ENCODE results near the gene SAPCD2. TPM values are rescaled to one million over a fixed set of nuclear protein-coding genes. Genes with fewer than 3 reads are reported as not detected.

SAPCD2 gene
- total and polyA plus RNA-seq, 9 donors = 0.10 to 0.62 (median 0.31) TPM; not detected in 2

DNA sequence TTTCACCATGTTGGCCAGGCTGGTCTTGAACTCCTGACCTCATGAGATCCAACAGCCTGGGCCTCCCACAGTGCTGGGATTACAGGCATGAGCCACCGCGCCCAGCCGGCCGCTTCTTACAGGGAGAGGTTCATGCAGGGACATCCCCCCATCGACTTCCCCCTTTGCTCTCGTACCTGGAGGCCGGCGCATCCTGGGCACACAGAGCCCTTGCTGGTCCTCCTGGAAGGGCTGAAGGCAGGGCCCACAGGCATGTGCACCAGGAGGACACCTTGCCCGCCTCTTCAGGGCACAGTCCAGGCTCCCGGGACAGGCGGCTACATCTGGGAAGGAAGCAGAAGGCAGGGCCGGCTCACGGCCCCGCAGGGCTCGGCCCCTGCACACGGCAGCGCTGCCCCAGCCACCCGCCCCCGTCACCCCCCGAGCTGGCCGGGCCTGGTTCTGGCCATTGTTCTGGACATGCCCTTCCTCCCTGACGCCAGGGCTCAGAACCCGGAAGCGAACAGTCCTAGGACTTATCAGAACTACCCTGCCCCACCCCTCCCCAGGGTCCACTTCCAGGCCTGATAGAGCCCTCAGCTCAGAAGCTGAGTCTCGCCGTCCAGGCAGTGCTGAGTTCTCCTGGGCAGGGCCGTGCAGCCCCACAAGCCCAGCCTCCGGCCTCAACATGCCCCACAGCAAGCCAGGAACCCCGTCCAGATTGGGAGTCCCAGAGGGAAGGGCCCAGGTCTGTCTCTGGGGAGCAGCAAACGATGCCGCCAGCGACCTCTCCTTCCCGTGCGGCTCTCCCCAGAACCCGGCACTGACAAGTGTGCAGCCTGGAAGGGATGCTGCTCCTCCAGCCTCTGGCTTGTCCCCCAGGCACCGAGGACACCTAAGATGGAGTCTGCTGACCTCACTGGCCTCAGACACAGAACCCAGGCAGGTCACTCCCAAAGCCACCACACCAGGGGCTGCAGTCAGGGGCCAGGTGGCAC is 27.3 kb downstream of the SAPCD2 start:
- Histone ChIP-seq H3K4me1 (ENCODE audit: insufficient read depth) (peaks cover 8% of the 10 kb centered on the region), H3K9me3 (no peaks in the 10 kb centered on the region), H3K27ac (no peak overlapping the region), H3K4me3 (no peak overlapping the region), H3K27me3 (peaks cover 2% of the 10 kb centered on the region), H3K36me3 (no peaks in the 10 kb centered on the region)
- TF ChIP-seq POLR2A (IDR thresholded peaks at IDR 0.05) (no peak), EP300 (IDR thresholded peaks at IDR 0.05) (no peak)
- TF ChIP-seq, protein P1, sequence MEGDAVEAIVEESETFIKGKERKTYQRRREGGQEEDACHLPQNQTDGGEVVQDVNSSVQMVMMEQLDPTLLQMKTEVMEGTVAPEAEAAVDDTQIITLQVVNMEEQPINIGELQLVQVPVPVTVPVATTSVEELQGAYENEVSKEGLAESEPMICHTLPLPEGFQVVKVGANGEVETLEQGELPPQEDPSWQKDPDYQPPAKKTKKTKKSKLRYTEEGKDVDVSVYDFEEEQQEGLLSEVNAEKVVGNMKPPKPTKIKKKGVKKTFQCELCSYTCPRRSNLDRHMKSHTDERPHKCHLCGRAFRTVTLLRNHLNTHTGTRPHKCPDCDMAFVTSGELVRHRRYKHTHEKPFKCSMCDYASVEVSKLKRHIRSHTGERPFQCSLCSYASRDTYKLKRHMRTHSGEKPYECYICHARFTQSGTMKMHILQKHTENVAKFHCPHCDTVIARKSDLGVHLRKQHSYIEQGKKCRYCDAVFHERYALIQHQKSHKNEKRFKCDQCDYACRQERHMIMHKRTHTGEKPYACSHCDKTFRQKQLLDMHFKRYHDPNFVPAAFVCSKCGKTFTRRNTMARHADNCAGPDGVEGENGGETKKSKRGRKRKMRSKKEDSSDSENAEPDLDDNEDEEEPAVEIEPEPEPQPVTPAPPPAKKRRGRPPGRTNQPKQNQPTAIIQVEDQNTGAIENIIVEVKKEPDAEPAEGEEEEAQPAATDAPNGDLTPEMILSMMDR (IDR thresholded peaks at IDR 0.05) = no peak
- WGBS, 3 donors = 84 to 88% (median 87%) methylated on average over 27 to 36 of the region's 36 CpGs
- intact Hi-C loops (cut with DNase I) = no loop called here
- no peak for DNase-seq

DNA sequence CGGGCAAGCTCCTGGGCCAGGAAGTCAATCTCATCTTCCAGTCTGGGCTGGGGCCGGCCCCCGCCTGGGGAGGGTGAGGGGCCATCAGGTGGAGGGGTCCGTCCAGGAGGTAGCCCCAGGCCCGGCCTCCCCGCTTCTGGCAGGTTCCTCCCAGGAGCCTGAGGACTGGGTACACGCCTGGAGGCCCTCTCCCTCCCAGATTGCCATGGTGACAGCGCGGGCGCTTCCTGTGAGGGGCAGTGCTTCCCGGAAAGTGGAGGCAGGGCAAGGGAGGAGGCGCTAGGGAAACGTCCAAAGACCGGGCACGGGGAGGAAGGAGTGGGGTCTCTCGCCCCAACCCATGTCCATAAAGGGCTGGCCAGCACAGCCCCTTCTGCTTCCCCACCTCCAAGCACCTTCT is 29.2 kb downstream of the SAPCD2 start:
- intact Hi-C loops (cut with DNase I) = no loop called here
- peaks cover 5% of the 10 kb centered on the region for H3K4me1 ChIP-seq (ENCODE audit: insufficient read depth)
- no peak for DNase-seq
- no peaks in the 10 kb centered on the region for H3K9me3 ChIP-seq
- H3K4me3 ChIP-seq = no peak overlapping the region
- H3K27me3 ChIP-seq = no peaks in the 10 kb centered on the region
- no peaks in the 10 kb centered on the region for H3K36me3 ChIP-seq
- no peak overlapping the region for H3K27ac ChIP-seq
- 65 to 75% (median 70%) methylated on average over 12 to 16 of the region's 16 CpGs for WGBS, 3 donors
- no peak for TF ChIP-seq EP300 (IDR thresholded peaks at IDR 0.05)

DNA sequence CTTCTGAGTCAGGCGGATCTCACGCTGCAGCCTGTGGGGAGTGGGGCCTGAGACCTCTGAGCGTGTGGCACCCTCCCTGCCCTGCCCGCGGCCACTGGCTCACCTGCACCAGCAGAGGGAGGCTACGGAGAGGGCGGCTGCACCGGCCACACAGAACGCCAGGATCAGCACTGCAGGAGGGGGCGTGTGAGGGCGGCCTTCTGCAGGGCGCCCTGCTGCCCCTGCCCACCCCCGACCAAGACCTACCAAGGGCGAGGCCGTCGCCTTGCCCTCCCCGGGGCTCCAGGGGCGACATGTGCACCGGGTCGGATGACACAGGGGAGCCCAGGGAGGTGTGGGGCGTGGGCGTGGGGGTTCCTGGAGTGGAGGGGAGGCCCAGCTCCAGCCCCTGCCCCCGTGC is 29.8 kb downstream of the SAPCD2 start:
- WGBS, 3 donors = 84 to 88% (median 85%) methylated on average over 23 of the region's 23 CpGs
- Histone ChIP-seq H3K4me3 (no peak overlapping the region), H3K36me3 (no peaks in the 10 kb centered on the region), H3K4me1 (ENCODE audit: insufficient read depth) (peaks cover 5% of the 10 kb centered on the region), H3K9me3 (no peaks in the 10 kb centered on the region), H3K27me3 (no peaks in the 10 kb centered on the region), H3K27ac (no peak overlapping the region)
- no peak for TF ChIP-seq EP300 (IDR thresholded peaks at IDR 0.05)
- TF ChIP-seq POLR2A (IDR thresholded peaks at IDR 0.05) = no peak
- TF ChIP-seq, protein P1 (IDR thresholded peaks at IDR 0.05) = no peak
- intact Hi-C loops (cut with DNase I) = no loop called here
- DNase-seq = no peak

DNA sequence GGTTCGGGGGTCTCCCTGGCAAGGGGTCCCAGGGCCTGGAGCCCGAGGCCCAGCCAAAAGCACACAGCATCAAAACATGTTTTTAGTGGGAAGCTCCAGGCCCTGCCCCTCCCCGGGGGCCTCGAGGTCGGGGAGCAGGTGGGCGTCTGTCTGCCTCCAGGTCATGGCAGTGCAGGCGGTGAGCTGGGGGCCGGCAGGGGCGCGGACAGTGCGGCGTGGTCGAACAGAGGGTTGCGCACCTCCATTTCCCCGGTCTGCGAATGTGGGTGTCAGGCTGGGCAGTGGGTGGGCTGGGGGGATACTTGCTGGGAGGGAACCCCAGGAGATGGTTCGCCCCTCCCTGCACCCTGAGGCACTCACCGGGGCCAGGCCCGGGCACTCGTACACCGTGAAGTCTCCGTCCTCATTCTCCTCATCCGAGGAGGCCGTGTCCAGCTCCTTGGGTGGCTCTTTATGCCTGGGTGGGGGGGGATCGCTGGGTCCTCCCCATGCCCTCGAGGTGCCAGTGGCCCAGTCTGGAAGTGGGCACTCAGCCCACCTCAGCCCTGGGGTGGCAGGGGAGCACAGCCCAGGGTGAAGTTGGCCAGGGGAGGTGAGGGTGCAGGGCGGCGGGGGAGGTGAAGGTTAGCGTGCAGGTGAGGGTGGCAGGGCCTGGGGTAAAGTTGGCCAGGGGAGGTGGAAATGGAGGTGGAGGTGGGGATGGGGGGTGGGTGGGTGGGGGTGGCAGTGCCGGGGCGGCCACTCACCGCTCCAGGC is 30.6 kb downstream of the SAPCD2 start:
- 87 to 88% (median 87%) methylated on average over 32 of the region's 32 CpGs for WGBS, 3 donors
- no peak for DNase-seq
- Histone ChIP-seq H3K4me1 (ENCODE audit: insufficient read depth) (peaks cover 1% of the 10 kb centered on the region), H3K9me3 (no peaks in the 10 kb centered on the region), H3K4me3 (no peak overlapping the region), H3K36me3 (no peaks in the 10 kb centered on the region), H3K27ac (no peak overlapping the region), H3K27me3 (no peaks in the 10 kb centered on the region)
- TF ChIP-seq POLR2A (IDR thresholded peaks at IDR 0.05) (no peak), EP300 (IDR thresholded peaks at IDR 0.05) (no peak)
- TF ChIP-seq, protein P1 (IDR thresholded peaks at IDR 0.05) = no peak
- intact Hi-C loops (cut with DNase I) = loop anchor here in 1 of 4 donors (5.0 kb wide), 1 partner anchor 252 kb away; no protein-coding TSS in a partner anchor

All from ovary (tissue), 9 donors.